ENCODE data around the gene EPN1.
"Not testable (repeated sequence)": the region's sequence is repeated elsewhere in the genome, so short reads cannot be mapped to it uniquely, and the experiment has no call there.

Gene EPN1

GRCh38 chr19:55720214-55720746 is 45.3 kb downstream of the EPN1 start:
- no peak for DNase-seq (ENCODE audit: low read depth)

GRCh38 chr19:55720801-55721200 is 45.8 kb downstream of the EPN1 start:
- no peak for DNase-seq (ENCODE audit: low read depth)

- DNase-seq (ENCODE audit: low read depth): no peak
Measured at GRCh38 chr19:55723491-55723890, 48.5 kb downstream of the EPN1 start.

DNA sequence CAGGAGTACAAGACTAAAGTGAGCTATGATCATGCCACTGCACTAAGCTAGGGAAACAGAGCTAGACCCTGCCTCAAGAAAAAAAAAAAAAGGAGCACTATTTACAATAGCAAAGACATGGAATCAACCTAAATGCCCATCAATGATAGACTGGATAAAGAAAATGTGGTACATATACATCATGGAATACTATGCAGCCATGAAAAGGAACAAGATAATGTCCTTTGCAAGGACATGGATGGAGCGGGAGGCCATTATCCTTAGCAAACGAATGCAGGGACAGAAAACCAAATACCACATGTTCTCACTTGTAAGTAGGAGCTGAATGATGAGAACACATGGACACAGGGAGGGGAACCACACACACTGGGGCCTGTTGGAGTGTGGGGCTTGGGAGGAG is 55.4 kb downstream of the EPN1 start:
- DNase-seq (ENCODE audit: low read depth): not testable (repeated sequence)

DNA sequence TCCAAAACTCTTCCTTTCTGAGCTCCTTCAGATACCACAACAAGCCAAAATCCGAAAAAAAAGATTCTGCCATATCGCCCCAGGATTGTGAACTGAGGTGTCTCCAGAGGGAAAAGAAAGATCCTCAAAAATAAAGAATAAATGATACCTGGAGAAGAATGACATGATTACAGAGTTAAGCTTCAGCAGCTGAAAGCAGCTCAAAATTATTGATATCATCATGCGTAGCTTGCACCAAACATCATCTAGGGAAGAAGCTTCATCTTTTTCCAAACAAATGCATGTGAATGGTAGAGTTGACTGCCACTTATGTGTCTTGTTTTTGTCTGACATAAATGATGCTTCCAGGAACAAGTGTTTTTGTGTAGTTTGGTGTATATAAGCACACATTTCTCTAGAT is 63.3 kb downstream of the EPN1 start, which contains the start of gene NLRP9:
NLRP9 (minus strand) TSS at position 101 of the 400 bp plus-strand sequence; CDS start at position 73, 28 bp downstream.
- DNase-seq (ENCODE audit: low read depth): no peak

DNA sequence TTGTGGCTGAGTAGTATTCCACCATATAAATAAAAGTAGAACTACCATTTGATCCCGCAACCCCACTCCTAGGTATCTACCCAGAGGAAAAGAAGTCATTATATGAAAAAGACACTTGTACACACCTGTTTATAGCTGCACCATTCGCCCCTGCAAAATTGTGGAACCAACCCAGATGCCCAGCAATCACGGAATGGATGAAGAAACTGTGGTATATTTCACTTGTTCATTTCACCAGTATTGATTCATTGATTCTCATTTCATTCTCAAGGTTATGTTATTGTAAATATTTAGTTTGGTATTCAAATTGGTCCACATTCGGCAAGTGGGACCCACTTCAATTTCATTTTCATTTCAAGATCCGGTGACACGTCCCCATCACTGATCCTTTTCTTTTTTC is 75.7 kb downstream of the EPN1 start:
- DNase-seq (ENCODE audit: low read depth): no peak

GRCh38 chr19:55753401-55753800 is 78.4 kb downstream of the EPN1 start:
- DNase-seq (ENCODE audit: low read depth): no peak

DNA sequence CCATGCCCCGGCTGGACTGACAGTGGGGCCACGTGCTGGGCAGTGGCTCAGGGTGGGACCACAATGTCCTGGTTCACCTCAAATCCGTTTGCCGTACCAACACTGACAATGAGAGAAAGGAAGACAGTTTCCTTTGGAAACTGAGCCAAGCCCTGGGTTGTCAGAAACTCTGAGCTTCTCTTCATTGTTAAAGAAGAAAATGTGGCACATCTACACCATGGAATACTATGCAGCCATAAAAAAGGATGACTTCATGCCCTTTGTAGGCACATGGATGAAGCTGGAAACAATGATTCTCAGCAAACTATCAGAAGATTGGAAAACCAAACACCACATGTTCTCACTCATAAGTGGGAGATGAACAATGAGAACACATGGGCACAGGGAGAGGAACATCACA is 81.8 kb downstream of the EPN1 start:
- not testable (repeated sequence) for DNase-seq (ENCODE audit: low read depth)

DNA sequence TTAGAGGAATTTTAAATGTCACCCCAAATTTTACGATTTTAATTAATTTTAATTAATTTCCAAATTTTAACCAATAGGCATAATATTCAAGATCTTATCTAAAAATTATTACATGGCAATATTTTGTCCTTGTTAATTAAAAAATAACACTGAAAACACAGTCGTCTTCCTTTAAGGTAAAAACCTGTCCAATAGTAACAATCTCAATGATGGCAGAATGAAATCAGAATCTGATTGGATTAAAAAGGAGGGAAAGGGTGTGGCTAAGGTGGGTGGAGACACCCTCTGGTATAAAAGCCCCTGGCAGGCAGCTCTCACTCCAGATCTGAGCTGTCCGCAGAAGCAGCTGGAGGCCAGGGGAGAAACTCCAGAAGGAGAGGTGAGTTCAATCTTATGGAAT is 83.8 kb downstream of the EPN1 start, which contains the start of gene RFPL4A:
RFPL4A (plus strand) TSS at position 301 of the 400 bp plus-strand sequence. CDS start 2,704 bp downstream, outside the sequence.
- not testable (repeated sequence) for DNase-seq (ENCODE audit: low read depth)
